AG04450 (cell line): Measurements from ENCODE around the gene RNF112. TPM values are rescaled to one million over a fixed set of nuclear protein-coding genes. Genes with fewer than 3 reads are reported as not detected.

Experiments used
- CTCF ChIA-PET: fragments of 300-600, 350-600 bp; formaldehyde crosslinking; extraction: SDS; loops from one replicate; lab custom pipeline; 2022; ENCODE audit warnings: antibody characterized with exemption, inconsistent platforms; lab: Charles Lee
- POLR2A ChIA-PET: fragments of 350-600 bp; formaldehyde crosslinking; extraction: SDS; loops from one replicate; lab custom pipeline; 2021; ENCODE audit warnings: antibody characterized with exemption, inconsistent platforms; lab: Yijun Ruan, JAX
- DNase-seq: peaks from one replicate; pipeline ENCODE4 v3.0.0-alpha.2; 2011; ENCODE audit warnings: low read depth, low spot score
- H3K27ac ChIP-seq: one replicate; pipeline ENCODE4 v1.5.1; 2012; ENCODE audit warnings: low read depth, low read length, control low read depth
- H3K27me3 ChIP-seq: one replicate; pipeline ENCODE4 v1.6.0; 2012; ENCODE audit warnings: low read length; ENCODE audit not compliant: control insufficient read depth, insufficient read depth
- H3K4me3 ChIP-seq: 2 replicates; pipeline ENCODE4 v1.5.1; 2011; ENCODE audit warnings: mild to moderate bottlenecking, low read depth, low read length, control low read depth
- H3K9me3 ChIP-seq: 2 replicates; pipeline ENCODE4 v1.5.1; 2012; ENCODE audit warnings: low read length; ENCODE audit not compliant: control insufficient read depth, insufficient read depth
- polyA plus RNA-seq: library from polyadenylated mRNA; depleted of rRNA; stranded (reverse); fragments of >200 nt; gene quantifications from 2 replicates; pipeline ENCODE4 v1.2.3, GENCODE V29; 2011
- TF ChIP-seq, protein P1 (sequence below): IDR thresholded peaks from 2 replicates; pipeline ENCODE4 v1.5.1; 2011; ENCODE audit warnings: low read depth, low read length, control low read depth, inconsistent platforms

The RNF112 gene
- polyA plus RNA-seq, 1 experiment = 3.3 TPM

DNA sequence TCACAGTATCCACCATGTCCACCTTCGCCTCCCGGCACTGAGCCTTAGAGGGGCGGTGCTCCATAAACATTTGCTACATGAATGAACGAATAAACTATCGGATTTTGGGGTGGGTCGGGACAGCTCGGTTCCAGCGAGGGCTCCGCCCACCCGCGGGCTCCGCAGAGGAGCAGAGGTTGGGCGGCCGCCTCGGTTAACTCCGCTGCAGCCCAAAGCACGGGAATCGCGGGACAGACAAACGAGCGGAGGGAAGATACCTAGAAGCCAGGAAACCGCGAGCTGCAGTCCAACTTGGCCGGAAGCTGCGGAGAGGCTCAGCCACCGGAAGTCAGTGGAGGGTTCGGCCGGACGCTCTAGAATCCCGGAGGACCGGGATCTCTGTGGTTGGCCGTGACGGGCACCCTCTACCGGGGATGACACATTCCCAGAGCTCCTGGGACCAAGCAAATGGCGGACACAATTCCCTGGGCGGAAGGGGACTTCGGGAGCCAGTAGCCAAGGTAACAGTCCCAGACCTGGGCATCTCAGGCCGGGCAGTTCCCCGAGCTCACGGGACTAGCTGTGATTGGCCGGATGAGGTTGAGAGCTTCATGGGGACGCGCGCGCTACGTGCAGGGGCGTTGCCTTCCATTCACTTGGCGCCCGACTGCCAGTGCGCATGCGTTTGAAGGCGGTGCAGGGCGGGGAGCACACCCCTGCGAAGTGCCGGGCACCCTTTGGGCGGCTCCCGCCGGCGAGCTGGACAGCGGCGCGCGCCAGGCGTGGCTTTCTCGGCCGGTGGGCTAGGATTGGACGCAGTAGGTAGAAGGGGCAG is 33.2 kb upstream of the RNF112 start:
- Histone ChIP-seq H3K9me3 (no peaks in the 10 kb centered on the region; the same call in 1 of the 2 replicates), H3K27ac (peak overlapping the region; percentile 99), H3K27me3 (no peaks in the 10 kb centered on the region), H3K4me3 (peak overlapping the region; percentile 86)
- TF ChIP-seq, protein P1, sequence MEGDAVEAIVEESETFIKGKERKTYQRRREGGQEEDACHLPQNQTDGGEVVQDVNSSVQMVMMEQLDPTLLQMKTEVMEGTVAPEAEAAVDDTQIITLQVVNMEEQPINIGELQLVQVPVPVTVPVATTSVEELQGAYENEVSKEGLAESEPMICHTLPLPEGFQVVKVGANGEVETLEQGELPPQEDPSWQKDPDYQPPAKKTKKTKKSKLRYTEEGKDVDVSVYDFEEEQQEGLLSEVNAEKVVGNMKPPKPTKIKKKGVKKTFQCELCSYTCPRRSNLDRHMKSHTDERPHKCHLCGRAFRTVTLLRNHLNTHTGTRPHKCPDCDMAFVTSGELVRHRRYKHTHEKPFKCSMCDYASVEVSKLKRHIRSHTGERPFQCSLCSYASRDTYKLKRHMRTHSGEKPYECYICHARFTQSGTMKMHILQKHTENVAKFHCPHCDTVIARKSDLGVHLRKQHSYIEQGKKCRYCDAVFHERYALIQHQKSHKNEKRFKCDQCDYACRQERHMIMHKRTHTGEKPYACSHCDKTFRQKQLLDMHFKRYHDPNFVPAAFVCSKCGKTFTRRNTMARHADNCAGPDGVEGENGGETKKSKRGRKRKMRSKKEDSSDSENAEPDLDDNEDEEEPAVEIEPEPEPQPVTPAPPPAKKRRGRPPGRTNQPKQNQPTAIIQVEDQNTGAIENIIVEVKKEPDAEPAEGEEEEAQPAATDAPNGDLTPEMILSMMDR = no peak
- ChIA-PET CTCF (interaction anchor here (1.4 to 3.5 kb wide), 4 partner anchors 12 to 70 kb away, joined by 5 to 26 read pairs (median 15); partner anchors contain the start of gene B9D1), POLR2A (interaction anchor here (0.5 to 2.5 kb wide), 14 partner anchors 10 to 136 kb away, joined by 3 to 52 read pairs (median 5); partner anchors contain the start of genes B9D1, MFAP4 and RNF112)
- peak; percentile 98 for DNase-seq

DNA sequence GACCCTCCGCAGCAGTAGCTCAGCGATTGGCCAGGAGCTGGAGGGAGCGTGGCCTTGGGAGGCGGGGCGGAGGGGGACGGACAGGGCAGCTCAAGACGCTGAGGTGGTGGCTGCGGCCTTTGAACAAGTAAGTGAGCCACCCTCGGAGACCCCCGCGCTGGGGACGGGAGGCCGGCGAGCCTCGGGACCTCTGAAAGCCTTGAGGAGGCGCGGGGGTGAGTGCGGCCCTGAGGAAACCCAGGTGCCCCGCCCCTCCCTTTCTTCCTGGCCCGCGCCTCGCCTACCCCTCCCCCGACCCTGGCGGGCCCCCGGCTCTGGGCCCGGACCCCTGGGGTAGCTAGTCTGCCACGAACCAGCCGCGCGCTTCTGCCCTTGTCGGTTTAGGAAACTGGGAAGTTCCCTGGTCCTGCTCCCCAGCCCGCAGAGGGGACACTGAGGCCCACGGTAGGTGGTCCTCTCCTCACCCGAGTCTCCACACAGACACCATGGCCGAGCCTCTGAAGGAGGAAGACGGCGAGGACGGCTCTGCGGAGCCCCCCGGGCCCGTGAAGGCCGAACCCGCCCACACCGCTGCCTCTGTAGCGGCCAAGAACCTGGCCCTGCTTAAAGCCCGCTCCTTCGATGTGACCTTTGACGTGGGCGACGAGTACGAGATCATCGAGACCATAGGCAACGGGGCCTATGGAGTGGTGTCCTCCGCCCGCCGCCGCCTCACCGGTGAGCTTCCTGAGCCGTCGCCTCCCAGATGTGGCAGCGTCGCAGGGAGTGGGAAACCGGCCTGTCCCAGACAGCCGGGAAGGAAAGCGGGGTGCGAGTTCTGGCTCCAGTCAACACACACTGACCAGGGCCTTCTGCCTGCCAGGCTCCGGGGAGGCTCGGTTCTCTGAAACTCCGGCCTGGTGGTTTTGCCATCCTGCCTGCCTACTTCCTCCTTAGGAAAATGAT is 32.3 kb upstream of the RNF112 start, which contains the start of gene MAPK7:
TSS of gene MAPK7 (plus strand) at position 83 of the 945 bp plus-strand sequence. CDS start at position 486, 403 bp downstream.
- H3K4me3 ChIP-seq = peak within 1 kb of the TSS; percentile 86
- H3K9me3 ChIP-seq = no peaks in the 10 kb centered on the region; the same call in 1 of the 2 replicates
- DNase-seq = no peak
- H3K27me3 ChIP-seq = no peaks in the 10 kb centered on the region
- peak within 1 kb of the TSS; percentile 99 for H3K27ac ChIP-seq
- CTCF ChIA-PET = interaction anchor here (1.4 to 3.5 kb wide), 4 partner anchors 13 to 69 kb away, joined by 5 to 26 read pairs (median 15); partner anchors contain the start of gene B9D1
- POLR2A ChIA-PET = interaction anchor here (0.6 to 2.5 kb wide), 12 partner anchors 9 to 135 kb away, joined by 3 to 52 read pairs (median 6); partner anchors contain the start of genes B9D1, MFAP4 and RNF112
- TF ChIP-seq, protein P1 = no peak

DNA sequence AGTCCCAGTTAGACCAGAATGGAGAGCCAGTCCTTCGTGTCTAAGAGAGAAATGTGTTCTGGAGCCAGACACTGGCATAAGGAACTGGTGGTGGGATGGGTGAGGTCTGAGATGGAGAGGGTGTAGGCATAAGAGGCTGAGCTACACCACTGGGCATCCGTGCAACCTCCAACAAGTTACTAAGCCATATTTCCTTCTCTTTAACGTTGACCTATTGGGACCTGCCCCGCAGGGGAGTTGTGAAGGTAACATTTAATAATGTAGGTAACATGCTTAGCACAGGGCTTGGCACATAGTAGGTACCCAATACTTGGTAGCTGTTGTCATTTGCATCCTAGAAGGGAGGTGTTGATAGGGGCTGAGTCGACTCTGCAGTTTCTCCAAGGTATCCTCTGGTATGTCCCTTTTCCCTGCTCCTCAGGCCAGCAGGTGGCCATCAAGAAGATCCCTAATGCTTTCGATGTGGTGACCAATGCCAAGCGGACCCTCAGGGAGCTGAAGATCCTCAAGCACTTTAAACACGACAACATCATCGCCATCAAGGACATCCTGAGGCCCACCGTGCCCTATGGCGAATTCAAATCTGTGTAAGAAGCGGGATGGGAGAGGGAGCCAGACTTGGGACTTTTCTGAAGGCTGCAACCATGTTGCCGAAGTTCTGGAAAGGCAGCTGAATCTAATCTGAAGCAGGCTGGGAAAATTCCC is 31.5 kb upstream of the RNF112 start:
- ChIA-PET CTCF (interaction anchor here (2.0 kb wide), 1 partner anchor 68 kb away, joined by 7 read pairs; no protein-coding TSS in a partner anchor), POLR2A (interaction anchor here (2.5 kb wide), 1 partner anchor 17 kb away, joined by 24 read pairs; the partner anchor contains the start of gene B9D1)
- peak overlapping the region; percentile 21 for H3K27ac ChIP-seq
- H3K4me3 ChIP-seq = peak overlapping the region; percentile 83
- no peaks in the 10 kb centered on the region; the same call in 1 of the 2 replicates for H3K9me3 ChIP-seq
- no peak for DNase-seq
- H3K27me3 ChIP-seq = no peaks in the 10 kb centered on the region
- TF ChIP-seq, protein P1 = no peak

DNA sequence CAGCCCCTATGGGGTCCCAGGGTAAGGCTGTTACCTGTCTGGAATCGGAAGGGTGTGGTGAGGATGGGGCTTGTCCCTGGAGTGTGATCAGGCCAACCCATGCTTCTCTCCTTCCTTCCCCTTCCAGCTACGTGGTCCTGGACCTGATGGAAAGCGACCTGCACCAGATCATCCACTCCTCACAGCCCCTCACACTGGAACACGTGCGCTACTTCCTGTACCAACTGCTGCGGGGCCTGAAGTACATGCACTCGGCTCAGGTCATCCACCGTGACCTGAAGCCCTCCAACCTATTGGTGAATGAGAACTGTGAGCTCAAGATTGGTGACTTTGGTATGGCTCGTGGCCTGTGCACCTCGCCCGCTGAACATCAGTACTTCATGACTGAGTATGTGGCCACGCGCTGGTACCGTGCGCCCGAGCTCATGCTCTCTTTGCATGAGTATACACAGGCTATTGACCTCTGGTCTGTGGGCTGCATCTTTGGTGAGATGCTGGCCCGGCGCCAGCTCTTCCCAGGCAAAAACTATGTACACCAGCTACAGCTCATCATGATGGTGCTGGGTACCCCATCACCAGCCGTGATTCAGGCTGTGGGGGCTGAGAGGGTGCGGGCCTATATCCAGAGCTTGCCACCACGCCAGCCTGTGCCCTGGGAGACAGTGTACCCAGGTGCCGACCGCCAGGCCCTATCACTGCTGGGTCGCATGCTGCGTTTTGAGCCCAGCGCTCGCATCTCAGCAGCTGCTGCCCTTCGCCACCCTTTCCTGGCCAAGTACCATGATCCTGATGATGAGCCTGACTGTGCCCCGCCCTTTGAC is 30.3 kb upstream of the RNF112 start:
- Histone ChIP-seq H3K27ac (no peak overlapping the region), H3K4me3 (no peak overlapping the region), H3K27me3 (no peaks in the 10 kb centered on the region), H3K9me3 (no peaks in the 10 kb centered on the region; the same call in 1 of the 2 replicates)
- POLR2A ChIA-PET = no interaction called here
- CTCF ChIA-PET = interaction anchor here (1.4 to 2.0 kb wide), 2 partner anchors 18 to 66 kb away, joined by 3 to 7 read pairs; partner anchors contain the start of gene B9D1
- DNase-seq = no peak
- TF ChIP-seq, protein P1 = no peak
